ACHN (cell line): ENCODE measurements around the gene IMPACT.

Experiments used
- DNase-seq: peaks from one replicate; pipeline ENCODE4 v3.0.0-alpha.2; 2015
- in situ Hi-C: cut with HindIII; loops from 2 replicates; pipeline ENCODE4 v1.10.0; 2017; ENCODE audit warnings: low sequenced_read_pairs, low pct_ligation_motif_present, low pct_unique_long_range_greater_than_20kb

IMPACT gene

GRCh38 chr18:24426398-24427294 is at the start of gene IMPACT:
Gene IMPACT, plus strand, starts transcription at chr18:24426670. Its CDS starts 87 bp downstream, at chr18:24426757.
- peak; percentile 84 for DNase-seq
- in situ Hi-C loops, result no loop called here

- in situ Hi-C loops, result no loop called here
- DNase-seq, result no peak
Measured at GRCh38 chr18:24378598-24378997, 47.9 kb upstream of the IMPACT start.

GRCh38 chr18:24380163-24380747 is 46.2 kb upstream of the IMPACT start:
- in situ Hi-C loops, result no loop called here
- no peak for DNase-seq

GRCh38 chr18:24381126-24381525 is 45.3 kb upstream of the IMPACT start:
- in situ Hi-C loops, result no loop called here
- DNase-seq, result no peak

GRCh38 chr18:24386681-24387080 is 39.8 kb upstream of the IMPACT start:
- in situ Hi-C loops, result no loop called here
- DNase-seq, result no peak

- no peak for DNase-seq
- in situ Hi-C loops, result no loop called here
Measured at GRCh38 chr18:24388957-24389356, 37.5 kb upstream of the IMPACT start.

- DNase-seq, result peak; percentile 11
- in situ Hi-C loops, result no loop called here
Measured at GRCh38 chr18:24395049-24395795, 31.2 kb upstream of the IMPACT start.

- no peak for DNase-seq
- in situ Hi-C loops, result no loop called here
Measured at GRCh38 chr18:24396082-24396633, 30.3 kb upstream of the IMPACT start.

GRCh38 chr18:24397131-24397693 is 29.3 kb upstream of the IMPACT start:
- in situ Hi-C loops, result no loop called here
- DNase-seq, result peak; percentile 70

GRCh38 chr18:24397694-24398368 is 28.6 kb upstream of the IMPACT start, which contains the start of gene OSBPL1A:
Gene OSBPL1A, minus strand, starts transcription at chr18:24397824. Its CDS starts 20,291 bp downstream, at chr18:24377533.
- DNase-seq, result peak; percentile 91
- in situ Hi-C loops, result no loop called here

GRCh38 chr18:24398540-24398939 is 27.9 kb upstream of the IMPACT start:
- in situ Hi-C loops, result no loop called here
- no peak for DNase-seq

GRCh38 chr18:24400587-24400986 is 25.9 kb upstream of the IMPACT start:
- DNase-seq, result no peak
- in situ Hi-C loops, result no loop called here

GRCh38 chr18:24402209-24402785 is 24.2 kb upstream of the IMPACT start:
- no peak for DNase-seq
- in situ Hi-C loops, result no loop called here

- in situ Hi-C loops, result no loop called here
- DNase-seq, result no peak
Measured at GRCh38 chr18:24403076-24403475, 23.4 kb upstream of the IMPACT start.

- in situ Hi-C loops, result no loop called here
- no peak for DNase-seq
Measured at GRCh38 chr18:24404591-24404990, 21.9 kb upstream of the IMPACT start.

- DNase-seq, result no peak
- in situ Hi-C loops, result no loop called here
Measured at GRCh38 chr18:24408496-24408895, 18.0 kb upstream of the IMPACT start.

GRCh38 chr18:24413148-24413547 is 13.3 kb upstream of the IMPACT start:
- DNase-seq, result peak; percentile 28
- in situ Hi-C loops, result no loop called here
